Natural killer cell treated with Interleukin-12 subunit alpha and Interleukin-12 subunit beta and Interleukin-15 and Interleukin-18, amount 100 ng/mL, for 72 hours (primary cell): ENCODE results near the gene CCDC13. TPM values are rescaled to one million over a fixed set of nuclear protein-coding genes. Genes with fewer than 3 reads are reported as not detected.
A peak's percentile ranks its signal among the peaks of the same experiment; 100 is the strongest.

ENCODE experiments used
- ATAC-seq, 2 donors: fragments of 150-1000 bp; cut with Tn5 transposase in 1 of 2; sonication (Bioruptor Pico), chemical (Tn5 transposase) in 1 of 2; 2 replicates each; pipeline ENCODE4 v1.10.0; 2021
- DNase-seq: peaks from one replicate; pipeline ENCODE4 v3.0.0; 2022; ENCODE audit warnings: low spot score
- H3K27ac Mint-ChIP-seq, 2 donors: 1 replicate in 1 of 2; 2 replicates in 1 of 2; pipeline ENCODE4 v1.8.0; 2022; ENCODE audit warnings: mixed read lengths in 2 of 2, mild to moderate bottlenecking in 1 of 2, moderate library complexity in 1 of 2
- H3K27me3 Mint-ChIP-seq, 2 donors: 1 replicate in 1 of 2; 2 replicates in 1 of 2; pipeline ENCODE4 v1.8.0; 2022; ENCODE audit warnings: mixed read lengths in 2 of 2
- H3K36me3 Mint-ChIP-seq: one replicate; pipeline ENCODE4 v1.8.0; 2022; ENCODE audit warnings: mixed read lengths
- H3K4me1 Mint-ChIP-seq, 2 donors: 1 replicate in 1 of 2; 2 replicates in 1 of 2; pipeline ENCODE4 v1.8.0; 2022; ENCODE audit warnings: low read depth in 2 of 2, mixed read lengths in 2 of 2, mild to moderate bottlenecking in 1 of 2
- H3K4me3 Mint-ChIP-seq: one replicate; pipeline ENCODE4 v1.8.0; 2022; ENCODE audit warnings: mixed read lengths
- H3K9me3 Mint-ChIP-seq: 2 replicates; pipeline ENCODE4 v1.8.0; 2022; ENCODE audit warnings: mixed read lengths
- total RNA-seq, 2 donors: library from RNA; stranded (reverse); gene quantifications; one replicate each; pipeline ENCODE4 v1.2.3, GENCODE V29; 2022

The CCDC13 gene
- total RNA-seq, 2 donors from 2014 or later = 1.0 to 1.2 TPM

GRCh38 chr3:42804106-42804830 is 31.2 kb upstream of the CCDC13 start, which contains the start of gene HIGD1A:
HIGD1A (minus strand) TSS chr3:42804490; CDS start chr3:42794253, 10,237 bp downstream.
- peaks cover 22 to 38% of the 10 kb centered on the region in 2 donors for H3K4me1 Mint-ChIP-seq
- H3K9me3 Mint-ChIP-seq = no peaks in the 10 kb centered on the region
- peak within 1 kb of the TSS; percentile 94 to 96 for H3K27ac Mint-ChIP-seq
- ATAC-seq = peak; percentile 100
- peak; percentile 96 for DNase-seq
- peaks cover 5% of the 10 kb centered on the region for H3K36me3 Mint-ChIP-seq
- peak within 1 kb of the TSS; percentile 99 for H3K4me3 Mint-ChIP-seq
- peaks cover 6 to 21% of the 10 kb centered on the region in 2 donors for H3K27me3 Mint-ChIP-seq

- peaks cover 3 to 21% of the 10 kb centered on the region in 2 donors for H3K27me3 Mint-ChIP-seq
- peaks cover 5% of the 10 kb centered on the region for H3K36me3 Mint-ChIP-seq
- peak; percentile 48 to 66 for ATAC-seq
- peak overlapping the region; percentile 99 for H3K4me3 Mint-ChIP-seq
- no peaks in the 10 kb centered on the region for H3K9me3 Mint-ChIP-seq
- peak; percentile 65 for DNase-seq
- H3K4me1 Mint-ChIP-seq = peaks cover 22 to 38% of the 10 kb centered on the region in 2 donors
- peak overlapping the region; percentile 94 to 96 for H3K27ac Mint-ChIP-seq
Measured at GRCh38 chr3:42803414-42804105, 30.5 kb upstream of the CCDC13 start.

- no peak for ATAC-seq
- Mint-ChIP-seq H3K4me1 (peaks cover 22 to 38% of the 10 kb centered on the region in 2 donors), H3K9me3 (no peaks in the 10 kb centered on the region), H3K36me3 (peaks cover 5% of the 10 kb centered on the region), H3K4me3 (peak overlapping the region; percentile 99), H3K27me3 (peaks cover 3 to 21% of the 10 kb centered on the region in 2 donors), H3K27ac (peak overlapping the region; percentile 94 to 96)
- DNase-seq = no peak
Measured at GRCh38 chr3:42802876-42803413, 29.9 kb upstream of the CCDC13 start.

GRCh38 chr3:42801784-42802183 is 28.7 kb upstream of the CCDC13 start:
- Mint-ChIP-seq H3K36me3 (peaks cover 5% of the 10 kb centered on the region), H3K27ac (no peak overlapping the region), H3K4me3 (no peak overlapping the region), H3K9me3 (no peaks in the 10 kb centered on the region), H3K27me3 (peaks cover 3 to 15% of the 10 kb centered on the region in 2 donors), H3K4me1 (peaks cover 22 to 38% of the 10 kb centered on the region in 2 donors)
- DNase-seq (no peak), ATAC-seq (no peak)

- H3K36me3 Mint-ChIP-seq = peaks cover 5% of the 10 kb centered on the region
- DNase-seq = no peak
- H3K27me3 Mint-ChIP-seq = peaks cover 3 to 8% of the 10 kb centered on the region in 2 donors
- no peaks in the 10 kb centered on the region for H3K9me3 Mint-ChIP-seq
- peaks cover 22 to 38% of the 10 kb centered on the region in 2 donors for H3K4me1 Mint-ChIP-seq
- no peak overlapping the region for H3K27ac Mint-ChIP-seq
- H3K4me3 Mint-ChIP-seq = no peak overlapping the region
- ATAC-seq = no peak
Measured at GRCh38 chr3:42801048-42801620, 28.1 kb upstream of the CCDC13 start.

GRCh38 chr3:42800251-42800650 is 27.2 kb upstream of the CCDC13 start:
- H3K36me3 Mint-ChIP-seq = peaks cover 5% of the 10 kb centered on the region
- no peak overlapping the region for H3K4me3 Mint-ChIP-seq
- H3K27ac Mint-ChIP-seq = no peak overlapping the region
- no peaks in the 10 kb centered on the region for H3K9me3 Mint-ChIP-seq
- H3K4me1 Mint-ChIP-seq = peaks cover 22 to 44% of the 10 kb centered on the region in 2 donors
- no peak for DNase-seq
- ATAC-seq = no peak
- H3K27me3 Mint-ChIP-seq = no peaks in the 10 kb centered on the region

- no peak for DNase-seq
- no peaks in the 10 kb centered on the region for H3K27me3 Mint-ChIP-seq
- no peak overlapping the region for H3K27ac Mint-ChIP-seq
- no peaks in the 10 kb centered on the region for H3K9me3 Mint-ChIP-seq
- ATAC-seq = no peak
- H3K36me3 Mint-ChIP-seq = peaks cover 5% of the 10 kb centered on the region
- no peak overlapping the region for H3K4me3 Mint-ChIP-seq
- H3K4me1 Mint-ChIP-seq = peaks cover 21 to 35% of the 10 kb centered on the region in 2 donors
Measured at GRCh38 chr3:42799376-42799775, 26.3 kb upstream of the CCDC13 start.

- no peak overlapping the region for H3K4me3 Mint-ChIP-seq
- DNase-seq (no peak), ATAC-seq (no peak)
- no peak overlapping the region for H3K27ac Mint-ChIP-seq
- H3K27me3 Mint-ChIP-seq = no peaks in the 10 kb centered on the region
- peaks cover 14 to 17% of the 10 kb centered on the region in 2 donors for H3K4me1 Mint-ChIP-seq
- H3K9me3 Mint-ChIP-seq = no peaks in the 10 kb centered on the region
- no peaks in the 10 kb centered on the region for H3K36me3 Mint-ChIP-seq
Measured at GRCh38 chr3:42796332-42796885, 23.4 kb upstream of the CCDC13 start.

GRCh38 chr3:42795621-42796181 is 22.6 kb upstream of the CCDC13 start:
- no peaks in the 10 kb centered on the region for H3K27me3 Mint-ChIP-seq

GRCh38 chr3:42790714-42791229 is 17.7 kb upstream of the CCDC13 start:
- Mint-ChIP-seq H3K4me3 (no peak overlapping the region), H3K36me3 (peaks cover 12% of the 10 kb centered on the region), H3K27ac (no peak overlapping the region), H3K4me1 (peaks cover 4 to 9% of the 10 kb centered on the region in 2 donors), H3K27me3 (no peaks in the 10 kb centered on the region), H3K9me3 (no peaks in the 10 kb centered on the region)
- DNase-seq (no peak), ATAC-seq (no peak)

More at GRCh38 chr3:42795621-42796181, 22.6 kb upstream of the CCDC13 start:
- ATAC-seq (no peak), DNase-seq (no peak)
- Mint-ChIP-seq H3K4me1 (peaks cover 10% of the 10 kb centered on the region in 2 donors), H3K36me3 (no peaks in the 10 kb centered on the region), H3K27ac (no peak overlapping the region), H3K9me3 (no peaks in the 10 kb centered on the region), H3K4me3 (no peak overlapping the region)

- Mint-ChIP-seq H3K27ac (no peak overlapping the region), H3K27me3 (no peaks in the 10 kb centered on the region), H3K36me3 (peaks cover 23% of the 10 kb centered on the region), H3K9me3 (no peaks in the 10 kb centered on the region), H3K4me1 (peaks cover 0 to 9% of the 10 kb centered on the region in 2 donors), H3K4me3 (no peak overlapping the region)
- ATAC-seq (no peak), DNase-seq (no peak)
Measured at GRCh38 chr3:42786631-42787030, 13.6 kb upstream of the CCDC13 start.

GRCh38 chr3:42786212-42786611 is 13.2 kb upstream of the CCDC13 start:
- Mint-ChIP-seq H3K27ac (no peak overlapping the region), H3K27me3 (no peaks in the 10 kb centered on the region), H3K4me1 (peaks cover 0 to 9% of the 10 kb centered on the region in 2 donors), H3K9me3 (no peaks in the 10 kb centered on the region), H3K36me3 (peaks cover 23% of the 10 kb centered on the region), H3K4me3 (no peak overlapping the region)
- DNase-seq (no peak), ATAC-seq (no peak)
